Hepatocyte (in vitro differentiated cells): Measurements from ENCODE around the gene NPTXR.
"Not testable (repeated sequence)": the region's sequence is repeated elsewhere in the genome, so short reads cannot be mapped to it uniquely, and the experiment has no call there.

Experiments
- EZH2 ChIP-seq: fragments of 200-600 bp; sonication (generic); IDR thresholded peaks from 2 replicates; pipeline ENCODE4 v1.6.1; 2016; ENCODE audit warnings: antibody characterized with exemption, mild to moderate bottlenecking, borderline replicate concordance
- TF ChIP-seq, protein P1 (sequence below): fragments of 200-600 bp; sonication (generic); IDR thresholded peaks from 2 replicates; pipeline ENCODE4 v1.5.1; 2016; ENCODE audit warnings: antibody characterized with exemption, mild to moderate bottlenecking; ENCODE audit not compliant: poor library complexity

DNA sequence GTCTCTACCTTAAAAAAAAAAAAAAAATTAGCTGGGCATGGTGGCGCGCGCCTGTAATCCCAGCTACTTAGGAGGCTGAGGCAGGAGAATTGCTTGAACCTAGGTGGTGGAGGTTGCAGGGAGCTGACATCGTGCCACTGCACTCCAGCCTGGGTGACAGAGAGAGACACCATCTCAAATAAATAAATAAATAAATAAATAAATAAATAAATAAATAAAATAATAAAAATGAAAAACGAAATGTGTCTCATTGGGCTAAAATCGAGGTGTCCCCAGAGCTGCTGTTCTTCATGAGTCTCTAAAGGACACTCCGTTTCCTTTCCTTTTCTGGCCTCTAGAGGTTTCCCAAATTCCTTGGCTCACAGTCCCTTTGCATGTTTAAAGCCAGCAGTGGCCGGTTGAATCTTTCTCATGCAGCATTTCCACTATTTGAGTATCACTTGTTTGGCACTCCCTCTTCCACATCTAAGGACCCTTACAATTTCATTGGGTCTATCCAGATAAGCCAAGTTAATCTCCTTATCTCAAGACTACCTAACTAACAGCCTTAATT, 38.7 kb downstream of the NPTXR start:
- not testable (repeated sequence) for TF ChIP-seq EZH2
- TF ChIP-seq, protein P1, sequence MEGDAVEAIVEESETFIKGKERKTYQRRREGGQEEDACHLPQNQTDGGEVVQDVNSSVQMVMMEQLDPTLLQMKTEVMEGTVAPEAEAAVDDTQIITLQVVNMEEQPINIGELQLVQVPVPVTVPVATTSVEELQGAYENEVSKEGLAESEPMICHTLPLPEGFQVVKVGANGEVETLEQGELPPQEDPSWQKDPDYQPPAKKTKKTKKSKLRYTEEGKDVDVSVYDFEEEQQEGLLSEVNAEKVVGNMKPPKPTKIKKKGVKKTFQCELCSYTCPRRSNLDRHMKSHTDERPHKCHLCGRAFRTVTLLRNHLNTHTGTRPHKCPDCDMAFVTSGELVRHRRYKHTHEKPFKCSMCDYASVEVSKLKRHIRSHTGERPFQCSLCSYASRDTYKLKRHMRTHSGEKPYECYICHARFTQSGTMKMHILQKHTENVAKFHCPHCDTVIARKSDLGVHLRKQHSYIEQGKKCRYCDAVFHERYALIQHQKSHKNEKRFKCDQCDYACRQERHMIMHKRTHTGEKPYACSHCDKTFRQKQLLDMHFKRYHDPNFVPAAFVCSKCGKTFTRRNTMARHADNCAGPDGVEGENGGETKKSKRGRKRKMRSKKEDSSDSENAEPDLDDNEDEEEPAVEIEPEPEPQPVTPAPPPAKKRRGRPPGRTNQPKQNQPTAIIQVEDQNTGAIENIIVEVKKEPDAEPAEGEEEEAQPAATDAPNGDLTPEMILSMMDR = not testable (repeated sequence)
